Liver (tissue), 9 donors: ENCODE results near the gene CD101. TPM values are rescaled to one million over a fixed set of nuclear protein-coding genes. Genes with fewer than 3 reads are reported as not detected.

Experiments
- DNase-seq: peaks from one replicate; pipeline ENCODE4 v3.0.0-alpha.2; 2017; ENCODE audit warnings: low spot score
- H3K27ac ChIP-seq, 2 donors: one replicate each; pipeline ENCODE4 v1.7.0; 2013; ENCODE audit warnings: inconsistent platforms in 2 of 2, low read length in 2 of 2, control low read depth in 1 of 2, low read depth in 1 of 2, mild to moderate bottlenecking in 1 of 2
- H3K27me3 ChIP-seq, 4 donors: one replicate each; pipeline versions ENCODE4 v1.6.1 to v1.7.0; 2013; ENCODE audit warnings: low read length in 3 of 4, inconsistent platforms in 1 of 4, mild to moderate bottlenecking in 1 of 4, moderate library complexity in 1 of 4; ENCODE audit not compliant: control insufficient read depth in 4 of 4, insufficient read depth in 4 of 4
- H3K36me3 ChIP-seq, 4 donors: one replicate each; pipeline versions ENCODE4 v1.6.1 to v1.7.0; 2013; ENCODE audit warnings: low read length in 3 of 4, mild to moderate bottlenecking in 3 of 4, low read depth in 1 of 4, moderate library complexity in 1 of 4; ENCODE audit not compliant: control insufficient read depth in 4 of 4, insufficient read depth in 3 of 4
- H3K4me1 ChIP-seq, 4 donors: one replicate each; pipeline versions ENCODE4 v1.6.1 to v1.7.0; 2013; ENCODE audit warnings: low read length in 3 of 4, mild to moderate bottlenecking in 3 of 4, moderate library complexity in 1 of 4; ENCODE audit not compliant: control insufficient read depth in 4 of 4, insufficient read depth in 4 of 4
- H3K4me3 ChIP-seq, 3 donors: one replicate each; pipeline versions ENCODE4 v1.6.1 to v1.7.0; 2013; ENCODE audit warnings: low read length in 3 of 3, control low read depth in 1 of 3, low read depth in 1 of 3, mild to moderate bottlenecking in 1 of 3
- H3K9ac ChIP-seq, 2 donors: one replicate each; pipeline ENCODE4 v1.7.0; 2013; ENCODE audit warnings: low read length in 2 of 2, mild to moderate bottlenecking in 2 of 2, moderate library complexity in 2 of 2, control low read depth in 1 of 2, low read depth in 1 of 2
- H3K9me3 ChIP-seq, 4 donors: one replicate each; pipeline versions ENCODE4 v1.6.1 to v1.7.0; 2013; ENCODE audit warnings: low read length in 3 of 4; ENCODE audit not compliant: control insufficient read depth in 4 of 4
- CTCF ChIP-seq: fragments of 150-350 bp; IDR thresholded peaks from 2 replicates; pipeline ENCODE4 v1.5.1; 2017; ENCODE audit warnings: improper control_type of control experiment, low read depth, low read length; ENCODE audit not compliant: missing input control
- EGR1 ChIP-seq, 2 donors: IDR thresholded peaks; 2 replicates each; pipeline ENCODE4 v1.6.1; 2016 to 2018; ENCODE audit warnings: antibody characterized with exemption in 2 of 2, low read depth in 2 of 2
- FOXA1 ChIP-seq: IDR thresholded peaks from 2 replicates; pipeline ENCODE4 v1.6.1; 2016; ENCODE audit warnings: antibody characterized with exemption
- FOXA2 ChIP-seq: IDR thresholded peaks from 2 replicates; pipeline ENCODE4 v1.6.1; 2016; ENCODE audit warnings: antibody characterized with exemption
- GABPA ChIP-seq, 2 donors: IDR thresholded peaks in 1 of 2; conservative IDR thresholded peaks in 1 of 2; 2 replicates each; pipeline ENCODE4 v1.6.1; 2016; ENCODE audit warnings: antibody characterized with exemption in 2 of 2, mild to moderate bottlenecking in 1 of 2, moderate library complexity in 1 of 2
- HNF4A ChIP-seq, 2 donors: conservative IDR thresholded peaks; 2 replicates each; pipeline ENCODE4 v1.6.1; 2016; ENCODE audit warnings: antibody characterized with exemption in 2 of 2, mild to moderate bottlenecking in 2 of 2
- HNF4G ChIP-seq: IDR thresholded peaks from 2 replicates; pipeline ENCODE4 v1.6.1; 2016; ENCODE audit warnings: antibody characterized with exemption
- JUND ChIP-seq, 2 donors: IDR thresholded peaks; 2 replicates each; pipeline ENCODE4 v1.6.1; 2016; ENCODE audit warnings: antibody characterized with exemption in 2 of 2
- MAX ChIP-seq: IDR thresholded peaks from 2 replicates; pipeline ENCODE4 v1.6.1; 2016; ENCODE audit warnings: antibody characterized with exemption
- NR2F2 ChIP-seq: IDR thresholded peaks from 2 replicates; pipeline ENCODE4 v1.6.1; 2016; ENCODE audit warnings: antibody characterized with exemption
- RAD21 ChIP-seq, 2 donors: IDR thresholded peaks; 2 replicates each; pipeline ENCODE4 v1.6.1; 2016; ENCODE audit warnings: antibody characterized with exemption in 2 of 2, mild to moderate bottlenecking in 2 of 2
- REST ChIP-seq: IDR thresholded peaks from 2 replicates; pipeline ENCODE4 v1.6.1; 2016; ENCODE audit warnings: antibody characterized with exemption, mild to moderate bottlenecking
- RXRA ChIP-seq, 2 donors: IDR thresholded peaks; 2 replicates each; pipeline ENCODE4 v1.6.1; 2017 to 2018; ENCODE audit warnings: antibody characterized with exemption in 2 of 2, mild to moderate bottlenecking in 1 of 2
- SP1 ChIP-seq: IDR thresholded peaks from 2 replicates; pipeline ENCODE4 v1.6.1; 2018; ENCODE audit warnings: antibody characterized with exemption, mild to moderate bottlenecking
- TAF1 ChIP-seq: conservative IDR thresholded peaks from 2 replicates; pipeline ENCODE4 v1.6.1; 2016; ENCODE audit warnings: antibody characterized with exemption, mild to moderate bottlenecking
- YY1 ChIP-seq: IDR thresholded peaks from 2 replicates; pipeline ENCODE4 v1.6.1; 2016; ENCODE audit warnings: antibody characterized with exemption, mild to moderate bottlenecking
- ZBTB33 ChIP-seq: IDR thresholded peaks from 2 replicates; pipeline ENCODE4 v1.6.1; 2016; ENCODE audit warnings: antibody characterized with exemption
- WGBS: extraction: QIAGEN DNeasy Blood & Tissue Kit; methylation state at CpG from one replicate; pipeline ENCODE4 v1.1.7; 2013; 5-methylcytosine and 5-hydroxymethylcytosine counted together
- polyA plus RNA-seq, 2 donors: library from polyadenylated mRNA; stranded (reverse) in 1 of 2; unstranded in 1 of 2; fragments of 200-250 nt in 1 of 2; fragments of >200 nt in 1 of 2; fragmentation: Nextera tagmentation in 1 of 2; extraction: Ambion mirVana in 1 of 2; gene quantifications; one replicate each; pipeline versions ENCODE4 v1.2.1 to v1.2.3, GENCODE V29; 2013 to 2015
- total RNA-seq, 2 donors: library from RNA; depleted of rRNA; stranded (reverse); fragments of >200 nt; gene quantifications; one replicate each; pipeline ENCODE4 v1.2.3, GENCODE V29; 2014
- TF ChIP-seq, protein P1 (sequence below): IDR thresholded peaks from 2 replicates; pipeline ENCODE4 v1.6.1; 2016; ENCODE audit warnings: antibody characterized with exemption
- donor health status: healthy.
- donor health status: healthy.
- donor health status: healthy.
- donor health status: healthy.
- donor health status: healthy.

CD101 gene
- total and polyA plus RNA-seq, 4 donors = 0.24 to 2.0 (median 0.65) TPM

DNA sequence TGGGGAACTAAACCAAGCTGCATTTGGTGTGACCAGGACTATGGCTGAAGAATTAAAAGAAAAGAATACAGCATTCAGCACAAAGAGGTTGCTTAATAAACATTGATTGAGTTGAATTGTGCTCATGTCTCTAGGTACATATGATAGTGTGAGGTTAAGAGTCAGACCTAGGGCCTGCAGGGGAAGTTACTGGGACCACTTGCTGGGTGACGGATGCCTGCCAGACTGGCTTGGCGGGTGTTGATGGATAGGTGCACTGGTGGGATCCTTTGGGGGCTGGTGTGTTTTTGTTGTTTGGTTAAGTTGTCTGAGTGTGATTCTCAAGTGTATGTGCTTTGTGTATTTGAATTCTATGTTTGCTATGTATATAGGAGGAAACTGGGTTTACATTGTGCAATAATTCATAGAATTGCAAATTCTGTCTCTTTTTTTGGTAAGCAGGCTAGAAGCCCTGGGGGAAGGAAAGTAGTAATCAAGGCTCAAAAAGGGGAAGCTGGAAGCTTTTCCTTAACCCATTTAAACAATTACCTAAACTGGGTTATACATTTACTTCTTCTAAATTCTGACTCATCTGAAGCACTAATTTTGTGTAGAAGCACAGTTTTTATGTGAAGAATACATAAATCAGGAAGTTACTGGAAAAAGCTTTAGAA lies 1.8 kb downstream of the CD101 start:
- 89% methylated on average over 2 of the region's 2 CpGs for WGBS
- H3K27ac ChIP-seq = no peak overlapping the region
- H3K4me3 ChIP-seq = no peak overlapping the region
- no peak for TF ChIP-seq TAF1
- TF ChIP-seq ZBTB33 = no peak
- TF ChIP-seq HNF4A (conservative IDR thresholded peaks at IDR 0.05) = no peak
- TF ChIP-seq FOXA2 = no peak
- no peak for TF ChIP-seq JUND (IDR thresholded peaks at IDR 0.05)
- TF ChIP-seq NR2F2 = no peak
- no peak for TF ChIP-seq EGR1 (IDR thresholded peaks at IDR 0.05; ENCODE audit: low read depth in 2 of 2)
- no peak for TF ChIP-seq SP1
- no peak for TF ChIP-seq GABPA (IDR thresholded peaks at IDR 0.05 in 1 of 2, conservative IDR thresholded peaks at IDR 0.05 in 1 of 2)
- no peak for TF ChIP-seq YY1
- no peak for TF ChIP-seq FOXA1
- TF ChIP-seq, protein P1, sequence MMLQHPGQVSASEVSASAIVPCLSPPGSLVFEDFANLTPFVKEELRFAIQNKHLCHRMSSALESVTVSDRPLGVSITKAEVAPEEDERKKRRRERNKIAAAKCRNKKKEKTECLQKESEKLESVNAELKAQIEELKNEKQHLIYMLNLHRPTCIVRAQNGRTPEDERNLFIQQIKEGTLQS = no peak
- no peak for TF ChIP-seq RAD21 (IDR thresholded peaks at IDR 0.05)
- no peak for TF ChIP-seq REST
- no peak for TF ChIP-seq HNF4G
- no peak for TF ChIP-seq MAX
- no peak for TF ChIP-seq RXRA (IDR thresholded peaks at IDR 0.05)
- no peak for TF ChIP-seq CTCF
- no peak overlapping the region for H3K9ac ChIP-seq
- H3K36me3 ChIP-seq = no peaks in the 10 kb centered on the region
- peaks cover 0 to 4% (median 0%) of the 10 kb centered on the region in 4 donors for H3K4me1 ChIP-seq
- H3K27me3 ChIP-seq = no peaks in the 10 kb centered on the region
- no peak for DNase-seq
- H3K9me3 ChIP-seq = no peaks in the 10 kb centered on the region
